GM18909 (cell line): Measurements from ENCODE around the gene APEX2.
"Not testable (repeated sequence)": the region's sequence is repeated elsewhere in the genome, so short reads cannot be mapped to it uniquely, and the experiment has no call there.

Experiments
- ATAC-seq: cut with Tn5 transposase; IDR thresholded peaks from one replicate; pipeline ENCODE4 v1.9.1; 2021; ENCODE audit warnings: mild to moderate bottlenecking; ENCODE audit not compliant: unreplicated experiment, poor library complexity

APEX2 gene, protein sequence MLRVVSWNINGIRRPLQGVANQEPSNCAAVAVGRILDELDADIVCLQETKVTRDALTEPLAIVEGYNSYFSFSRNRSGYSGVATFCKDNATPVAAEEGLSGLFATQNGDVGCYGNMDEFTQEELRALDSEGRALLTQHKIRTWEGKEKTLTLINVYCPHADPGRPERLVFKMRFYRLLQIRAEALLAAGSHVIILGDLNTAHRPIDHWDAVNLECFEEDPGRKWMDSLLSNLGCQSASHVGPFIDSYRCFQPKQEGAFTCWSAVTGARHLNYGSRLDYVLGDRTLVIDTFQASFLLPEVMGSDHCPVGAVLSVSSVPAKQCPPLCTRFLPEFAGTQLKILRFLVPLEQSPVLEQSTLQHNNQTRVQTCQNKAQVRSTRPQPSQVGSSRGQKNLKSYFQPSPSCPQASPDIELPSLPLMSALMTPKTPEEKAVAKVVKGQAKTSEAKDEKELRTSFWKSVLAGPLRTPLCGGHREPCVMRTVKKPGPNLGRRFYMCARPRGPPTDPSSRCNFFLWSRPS

DNA sequence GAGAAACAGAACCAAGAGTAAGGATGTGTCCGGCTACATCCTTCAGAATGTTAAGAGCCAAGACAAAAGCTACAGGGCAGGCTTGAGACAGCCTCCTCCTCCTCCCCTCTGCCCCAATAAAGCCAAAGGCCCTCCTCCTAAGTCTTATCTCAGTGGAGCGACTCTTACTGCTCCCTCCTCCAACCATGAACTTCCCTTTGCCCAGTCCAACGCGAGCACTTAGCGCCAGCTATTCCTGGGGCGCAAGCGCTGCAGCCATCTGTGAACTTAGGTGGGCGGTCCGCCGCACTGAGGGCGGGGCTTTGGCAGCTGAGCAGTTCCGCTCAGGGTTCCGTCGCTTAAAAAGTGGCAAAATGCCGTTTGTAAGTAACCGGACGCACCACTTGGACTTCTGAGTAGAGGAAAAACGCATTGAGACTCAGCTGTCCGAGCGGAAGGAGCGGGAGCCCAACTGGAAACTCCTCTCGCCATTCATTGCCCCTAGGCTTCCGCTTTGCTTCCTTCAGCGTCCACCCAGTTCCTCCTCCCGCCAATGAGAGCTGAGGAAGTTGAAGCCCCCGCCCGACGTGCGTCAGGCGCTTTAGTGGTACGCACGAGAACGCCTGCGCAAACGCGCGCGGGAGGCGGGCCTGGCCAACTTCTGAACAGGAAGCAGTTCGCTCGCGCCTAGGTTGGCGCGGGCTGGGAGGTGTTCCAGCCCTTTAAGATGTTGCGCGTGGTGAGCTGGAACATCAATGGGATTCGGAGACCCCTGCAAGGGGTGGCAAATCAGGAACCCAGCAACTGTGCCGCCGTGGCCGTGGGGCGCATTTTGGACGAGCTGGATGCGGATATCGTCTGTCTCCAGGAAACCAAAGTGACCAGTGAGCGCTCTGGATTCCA, at the start of gene APEX2:
Gene APEX2, plus strand, starts transcription at position 647 of the 882 bp plus-strand sequence. Its CDS starts 60 bp downstream, at position 707.
- peak; percentile 92 for ATAC-seq

DNA sequence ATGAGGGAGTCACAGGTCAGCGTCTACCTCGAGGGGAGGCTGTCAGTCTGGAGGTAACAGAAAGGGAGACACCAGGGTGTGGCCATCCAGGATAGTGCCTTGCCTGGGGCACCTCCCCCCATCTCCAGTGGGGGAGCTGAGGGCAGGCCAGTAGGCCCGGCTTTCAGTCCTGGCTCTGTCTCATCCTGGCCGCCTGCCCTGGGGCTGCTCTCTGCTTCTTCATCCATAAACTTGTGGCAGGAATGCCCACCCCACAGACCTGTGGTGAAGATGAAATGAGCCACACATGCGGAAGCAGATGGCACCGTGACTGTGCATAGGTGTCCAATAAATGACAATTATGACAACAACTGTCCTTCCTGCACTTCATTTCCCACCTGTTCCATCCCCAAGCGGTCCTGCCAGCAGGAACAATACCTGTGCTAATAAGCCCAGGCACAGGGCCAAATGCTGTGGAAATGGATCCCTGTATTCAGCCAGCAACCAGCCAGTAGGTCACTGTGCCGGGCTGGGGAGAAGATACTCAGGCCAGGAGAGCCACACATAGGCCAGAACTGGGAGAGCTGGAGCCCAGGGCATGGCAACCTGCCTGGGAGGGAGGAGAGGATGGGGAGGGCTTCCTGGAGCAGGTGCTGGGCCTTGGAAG, 49.3 kb upstream of the APEX2 start:
- no peak for ATAC-seq

DNA sequence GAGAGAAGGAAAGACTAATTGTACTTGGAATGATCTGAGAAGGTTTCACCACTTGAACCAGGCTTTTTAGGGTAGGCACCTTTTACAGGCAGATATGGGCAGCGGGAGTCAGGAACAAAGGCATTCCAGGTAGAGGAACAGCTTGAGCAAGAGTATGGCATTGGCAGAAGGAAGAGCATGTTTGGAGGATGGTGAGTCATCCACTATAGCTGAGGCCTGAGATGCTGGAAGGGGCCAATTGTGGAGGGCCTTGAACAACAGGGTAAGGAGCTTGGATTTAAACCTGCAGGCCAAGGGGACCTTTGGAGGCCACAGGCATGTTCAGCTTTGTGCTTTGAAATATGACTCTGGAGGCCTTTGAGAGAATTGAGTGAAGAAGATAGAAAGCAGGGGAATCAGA, 38.4 kb upstream of the APEX2 start:
- no peak for ATAC-seq

DNA sequence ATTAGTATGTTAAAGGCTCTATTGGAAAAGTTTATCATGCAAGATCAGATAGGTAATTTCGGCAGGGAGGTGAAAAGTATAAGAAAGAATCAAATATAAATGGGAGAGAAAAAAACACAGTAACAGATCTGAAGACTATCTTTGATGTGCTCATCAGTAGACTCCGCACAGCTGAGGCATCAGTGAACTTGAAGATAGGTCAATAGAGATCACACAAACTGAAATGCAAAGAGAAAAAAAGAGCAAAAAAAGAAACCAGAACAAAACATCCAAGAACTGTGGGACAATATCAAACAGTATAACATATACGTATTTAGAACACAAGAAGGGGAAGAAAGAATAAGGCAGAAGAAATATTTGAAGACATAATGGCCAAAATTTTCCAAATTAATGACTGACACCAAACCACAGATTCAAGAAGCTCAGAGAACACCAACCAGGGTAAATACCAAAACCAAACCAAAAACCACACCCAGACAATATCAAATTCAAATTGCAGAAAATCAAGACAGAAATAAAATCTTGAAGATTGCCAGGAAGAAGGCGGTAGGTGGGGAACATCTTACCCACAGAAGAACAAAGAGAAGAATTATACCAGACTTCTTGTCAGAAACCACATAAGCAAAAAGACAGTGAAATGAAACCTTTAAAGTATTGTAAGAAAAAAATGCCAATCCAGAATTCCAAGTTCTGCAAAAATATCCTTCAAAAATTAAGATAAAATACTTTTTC, 35.2 kb upstream of the APEX2 start:
- ATAC-seq, result no peak

DNA sequence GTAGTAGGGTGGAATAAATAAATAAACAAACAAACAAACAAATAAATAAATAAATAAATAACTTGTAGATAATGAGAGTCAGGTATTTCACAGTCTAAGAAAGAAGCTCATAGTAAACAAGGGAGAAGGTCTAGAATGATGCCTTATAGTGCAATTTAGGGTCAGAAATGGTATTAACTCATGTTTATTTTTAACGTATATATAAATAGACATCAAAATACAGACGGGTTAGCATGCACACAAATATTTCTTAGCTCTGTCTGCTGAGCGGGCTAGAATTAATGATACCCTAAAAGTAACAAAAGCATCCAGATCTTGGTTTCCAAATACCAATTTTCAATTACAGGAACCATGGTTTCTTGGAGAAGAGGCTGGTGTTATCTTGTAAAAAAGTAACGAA, 22.8 kb upstream of the APEX2 start:
- ATAC-seq, result no peak

DNA sequence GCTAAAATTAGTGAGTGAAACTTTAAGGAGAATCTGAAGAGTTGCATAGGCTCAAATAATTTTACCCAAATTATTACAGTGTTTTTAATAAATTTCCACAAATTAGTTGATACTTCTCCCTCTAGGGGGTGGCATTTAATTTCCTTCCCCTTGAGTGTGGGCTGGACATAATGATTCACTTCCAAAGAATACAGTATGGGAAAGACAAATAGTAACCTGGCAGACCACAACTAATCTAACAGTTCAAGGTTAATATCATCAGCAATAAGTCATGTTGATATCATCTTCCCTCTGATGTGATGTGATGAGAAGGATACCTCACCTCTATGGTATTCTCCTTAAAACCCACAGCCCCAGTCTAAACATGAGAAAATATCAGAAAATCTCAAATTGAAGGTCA, 21.7 kb upstream of the APEX2 start:
- ATAC-seq, result no peak

DNA sequence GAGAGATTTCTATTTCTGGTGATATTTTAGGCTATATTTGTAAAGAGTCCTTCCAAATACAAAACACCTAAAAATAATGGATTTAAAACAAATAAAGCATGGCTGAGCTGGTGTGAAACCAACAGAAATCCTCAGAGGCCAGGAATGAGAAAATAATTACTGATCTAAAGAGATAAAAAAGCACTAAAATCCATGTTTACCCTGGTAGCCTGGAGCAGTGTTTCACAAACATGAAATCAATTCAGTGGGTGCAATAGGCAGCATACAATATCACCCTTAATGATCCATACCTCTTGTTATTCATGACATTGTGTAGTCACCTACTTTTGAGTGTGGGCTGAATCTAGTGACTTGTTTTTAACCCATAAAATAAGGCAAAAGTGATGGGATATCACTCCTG, 20.7 kb upstream of the APEX2 start:
- ATAC-seq, result no peak

DNA sequence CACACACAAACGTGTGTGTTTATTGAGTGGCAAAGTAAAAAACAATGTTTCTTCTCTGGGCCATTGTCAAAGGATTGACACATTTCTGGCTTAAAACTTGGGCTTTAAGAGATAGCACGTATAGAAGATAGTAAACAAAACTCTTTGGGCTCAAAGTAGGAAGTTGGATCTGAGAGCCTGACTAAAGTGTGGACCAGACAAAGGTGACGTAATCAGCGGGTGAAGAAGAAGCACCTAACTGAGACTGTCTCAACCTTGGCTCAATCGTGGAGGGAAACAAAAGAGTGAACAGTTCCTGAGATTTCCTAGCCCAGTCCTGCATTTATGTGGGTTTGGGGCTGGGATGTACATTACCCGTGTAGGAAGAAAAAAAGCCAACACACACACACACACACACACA, 19.8 kb upstream of the APEX2 start:
- no peak for ATAC-seq

DNA sequence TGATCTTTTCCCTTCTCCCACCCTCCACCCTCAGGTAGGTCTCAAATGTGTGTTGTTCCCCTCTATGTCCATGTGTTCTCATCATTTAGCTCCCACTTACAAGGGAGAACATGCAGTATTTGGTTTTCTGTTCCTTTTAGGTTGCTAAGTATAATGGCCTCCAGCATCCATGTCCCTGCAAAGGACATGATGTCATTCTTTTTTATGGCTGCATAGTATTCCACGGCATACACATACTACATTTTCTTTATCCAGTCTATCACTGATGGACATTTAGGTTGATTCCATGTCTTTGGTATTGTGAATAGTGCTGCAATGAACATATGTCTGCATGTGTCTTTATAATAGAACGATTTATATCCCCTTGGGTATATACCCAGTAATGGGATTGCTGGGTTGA, 16.9 kb upstream of the APEX2 start:
- not testable (repeated sequence) for ATAC-seq

DNA sequence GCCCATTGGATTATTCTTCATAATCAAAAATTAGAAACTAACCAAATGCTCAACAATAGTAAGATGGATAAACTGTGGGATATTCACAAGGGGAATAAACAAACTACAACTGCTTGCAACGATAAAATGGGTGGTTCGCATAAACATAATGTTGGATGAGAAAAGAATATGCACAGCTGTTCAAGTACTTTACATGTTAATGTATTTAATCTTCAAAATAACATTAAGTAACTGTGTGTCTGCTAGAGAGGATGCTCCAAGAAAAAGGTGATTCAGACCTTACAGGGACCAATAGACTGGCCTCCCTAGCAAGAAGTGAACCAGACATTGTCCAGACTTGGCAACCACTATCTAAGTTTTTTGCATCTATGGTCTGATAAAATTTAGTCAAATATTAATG, 8.5 kb upstream of the APEX2 start:
- ATAC-seq, result no peak

DNA sequence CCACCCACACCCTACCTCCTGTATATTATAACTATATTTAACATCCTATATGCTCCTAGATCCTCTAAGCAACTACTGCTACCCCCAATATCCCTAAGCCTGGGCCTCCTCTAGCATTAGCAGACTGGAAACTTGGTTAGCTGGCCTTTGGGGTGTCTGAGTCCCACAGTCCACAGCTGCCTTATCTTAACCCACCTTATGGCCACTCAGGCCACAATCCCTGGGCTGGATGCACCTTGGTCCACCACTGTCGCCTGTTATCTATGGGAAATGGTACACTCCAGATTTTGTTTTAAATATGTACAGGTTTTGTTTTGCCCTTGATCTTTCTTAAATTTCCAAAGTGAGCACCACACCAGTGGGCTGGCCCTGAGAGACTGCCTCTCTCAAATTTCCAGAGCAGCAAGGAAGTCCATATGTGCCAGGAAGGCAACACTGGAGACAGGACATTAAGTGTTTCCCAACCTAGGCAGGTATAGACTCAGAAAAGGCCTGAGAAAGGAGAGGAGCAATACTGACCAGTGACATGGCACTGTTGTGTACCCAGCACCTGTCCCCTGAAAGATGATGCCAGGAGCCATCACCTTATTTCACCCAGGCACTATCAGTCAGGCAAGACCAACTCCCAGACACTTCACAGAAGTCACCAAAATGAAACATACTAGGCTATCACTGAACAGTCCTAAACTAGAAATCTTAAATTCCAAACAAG, 7.1 kb upstream of the APEX2 start:
- ATAC-seq, result no peak

DNA sequence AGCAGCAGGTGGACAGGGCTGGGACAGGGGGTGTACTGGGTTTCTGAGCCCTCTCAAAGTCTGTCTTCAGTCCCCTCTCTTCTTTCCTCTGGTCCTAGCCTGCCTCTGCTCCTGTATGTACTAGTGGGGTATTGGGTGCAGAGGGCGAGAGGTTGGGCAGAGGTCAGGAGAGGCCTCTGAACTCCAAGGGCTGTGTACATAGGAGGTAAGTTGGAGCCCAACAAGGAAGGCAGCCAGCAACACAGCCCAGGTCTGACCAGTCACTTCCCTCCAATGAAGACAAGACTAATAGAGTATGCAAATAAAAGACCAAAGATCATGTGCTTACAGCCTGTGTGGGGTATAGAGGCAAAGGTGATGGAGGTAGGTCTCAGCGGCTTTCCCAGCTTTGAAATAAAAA, 6.1 kb upstream of the APEX2 start, which contains the start of gene PFKFB1:
Gene PFKFB1, minus strand, starts transcription at position 90 of the 400 bp plus-strand sequence. CDS start 181 bp downstream, outside the sequence.
- ATAC-seq, result no peak

DNA sequence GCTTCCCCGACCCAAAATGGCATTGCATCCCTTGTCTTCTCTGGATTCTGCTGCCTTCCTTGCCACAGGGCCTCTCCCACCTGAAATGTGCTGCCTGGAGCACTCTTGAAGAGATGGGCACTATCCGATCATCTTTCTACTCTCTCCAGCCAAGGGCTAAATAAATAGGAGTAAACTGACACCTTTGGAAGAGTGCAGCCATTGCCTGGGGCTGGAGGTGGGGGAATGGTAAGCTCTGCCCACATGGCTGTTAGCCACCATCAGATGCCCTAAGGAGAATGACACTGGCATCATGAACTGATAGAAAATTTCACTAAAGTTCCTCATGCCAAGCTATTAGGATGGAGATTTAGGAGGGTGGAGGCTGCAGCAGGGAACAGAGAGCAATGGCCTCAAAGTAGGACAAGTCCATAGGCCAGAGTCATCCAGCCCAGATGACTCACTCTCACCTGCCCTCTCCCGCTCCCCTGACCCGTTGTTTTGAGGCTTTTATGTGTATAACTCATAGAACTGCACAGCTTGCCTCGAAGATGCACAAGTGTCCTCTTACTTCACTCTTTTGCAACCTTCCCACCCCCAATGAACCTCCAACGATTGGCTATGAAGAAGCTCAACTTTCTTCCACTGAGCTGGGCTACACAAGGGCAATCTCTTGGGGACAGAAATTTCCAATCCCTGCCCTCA, 5.4 kb upstream of the APEX2 start:
- no peak for ATAC-seq

DNA sequence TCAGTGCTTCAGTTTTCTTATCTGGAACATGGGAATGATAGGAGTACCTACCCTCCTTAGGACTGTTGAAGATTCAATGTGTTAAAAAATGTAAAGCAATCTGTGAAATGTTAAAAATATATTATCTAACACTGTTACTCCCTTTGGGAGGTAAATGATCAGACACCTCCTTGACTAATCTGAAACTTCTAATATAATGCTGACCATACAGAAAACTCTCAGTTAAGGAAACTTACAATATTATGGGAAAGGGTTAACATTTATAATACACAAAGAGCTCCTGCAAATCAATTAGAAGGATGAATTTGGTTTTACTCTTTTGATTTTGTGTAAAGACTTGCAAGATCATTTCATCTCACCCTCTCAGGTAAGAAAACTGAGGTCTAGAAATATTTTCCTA, 4.5 kb upstream of the APEX2 start:
- ATAC-seq, result no peak

DNA sequence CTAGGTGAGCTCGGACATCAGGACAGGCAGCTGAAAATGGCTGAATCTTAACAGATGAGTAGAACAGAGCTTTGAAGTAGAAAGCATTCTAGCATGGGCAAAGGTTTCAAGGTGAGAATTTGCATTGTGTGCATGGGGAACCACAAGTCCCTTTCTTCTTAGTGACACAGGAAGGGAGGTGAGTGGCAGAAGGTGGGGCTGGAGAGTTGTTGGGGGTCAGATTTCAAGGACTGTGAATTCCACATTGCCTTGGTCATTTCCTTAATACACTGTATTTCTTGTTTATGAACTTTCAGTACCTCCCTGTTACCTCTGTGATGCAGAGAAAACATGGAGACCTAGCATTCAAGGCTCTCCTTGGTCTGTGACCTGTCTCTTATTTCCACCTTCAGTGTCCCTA, 4.1 kb downstream of the APEX2 start:
- no peak for ATAC-seq

DNA sequence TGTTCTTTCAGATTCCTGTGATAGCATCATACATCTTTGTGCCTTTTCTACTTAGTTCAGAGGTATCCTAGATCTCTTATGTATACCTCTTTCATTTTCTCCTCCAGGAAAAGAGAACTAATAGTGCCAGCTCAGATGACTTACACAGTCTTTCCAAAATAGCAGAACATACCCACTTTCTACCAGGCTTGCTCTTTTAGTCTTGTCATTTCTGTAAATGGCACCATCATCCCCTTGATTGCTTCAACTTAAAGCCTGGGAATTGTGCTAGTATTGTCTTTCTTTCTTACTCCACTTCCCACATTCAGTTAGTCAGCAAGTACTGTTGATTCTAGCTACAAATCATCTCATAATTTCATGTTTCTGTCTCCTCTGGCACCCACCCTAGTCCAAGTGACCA, 5.1 kb downstream of the APEX2 start:
- no peak for ATAC-seq

DNA sequence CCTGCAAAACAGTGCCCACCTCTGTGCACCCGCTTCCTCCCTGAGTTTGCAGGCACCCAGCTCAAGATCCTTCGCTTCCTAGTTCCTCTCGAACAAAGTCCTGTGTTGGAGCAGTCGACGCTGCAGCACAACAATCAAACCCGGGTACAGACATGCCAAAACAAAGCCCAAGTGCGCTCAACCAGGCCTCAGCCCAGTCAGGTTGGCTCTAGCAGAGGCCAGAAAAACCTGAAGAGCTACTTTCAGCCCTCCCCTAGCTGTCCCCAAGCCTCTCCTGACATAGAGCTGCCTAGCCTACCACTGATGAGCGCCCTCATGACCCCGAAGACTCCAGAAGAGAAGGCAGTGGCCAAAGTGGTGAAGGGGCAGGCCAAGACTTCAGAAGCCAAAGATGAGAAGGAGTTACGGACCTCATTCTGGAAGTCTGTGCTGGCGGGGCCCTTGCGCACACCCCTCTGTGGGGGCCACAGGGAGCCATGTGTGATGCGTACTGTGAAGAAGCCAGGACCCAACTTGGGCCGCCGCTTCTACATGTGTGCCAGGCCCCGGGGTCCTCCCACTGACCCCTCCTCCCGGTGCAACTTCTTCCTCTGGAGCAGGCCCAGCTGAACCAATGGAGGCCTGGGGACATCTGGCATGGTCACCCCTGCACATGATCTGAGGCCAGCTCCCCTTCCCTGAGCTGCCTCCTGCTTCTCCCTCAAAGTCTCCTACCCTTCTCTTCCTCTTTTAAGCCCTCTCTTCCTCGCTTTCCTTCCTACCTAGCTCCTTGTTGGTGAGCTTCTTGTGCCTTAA, 6.9 kb downstream of the APEX2 start:
- ATAC-seq, result no peak

DNA sequence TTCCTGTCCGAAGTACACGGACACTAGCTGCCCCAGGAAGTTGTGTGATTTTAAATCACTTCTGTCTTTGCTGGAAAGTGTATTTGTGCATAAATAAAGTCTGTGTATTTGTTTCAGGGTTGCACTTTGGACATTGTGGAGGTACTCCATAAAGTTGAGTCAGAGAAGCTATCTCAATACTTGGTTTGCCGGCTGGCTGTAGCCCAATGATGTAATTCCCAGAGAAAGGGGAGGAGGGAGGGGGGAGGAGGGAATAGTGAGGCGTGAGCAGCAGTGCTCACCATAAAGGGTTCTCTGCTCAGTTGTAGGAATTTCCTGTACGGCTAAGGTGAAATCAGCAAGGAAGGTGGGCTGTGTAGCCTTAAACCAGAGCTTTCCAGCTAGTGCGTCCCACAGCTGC, 7.5 kb downstream of the APEX2 start:
- no peak for ATAC-seq
